Activated CD4-positive, alpha-beta T cell treated with anti-CD3 and anti-CD28 coated beads, Interleukin-2, amount 50 U/mL, for 48 hours (primary cell): ENCODE data around the gene LEFTY1.
"Not testable (repeated sequence)": the region's sequence is repeated elsewhere in the genome, so short reads cannot be mapped to it uniquely, and the experiment has no call there.

Source experiments
- DNase-seq, 2 experiments: peaks; one replicate each; pipeline ENCODE4 v3.0.0-alpha.2; 2020

Gene LEFTY1

DNA sequence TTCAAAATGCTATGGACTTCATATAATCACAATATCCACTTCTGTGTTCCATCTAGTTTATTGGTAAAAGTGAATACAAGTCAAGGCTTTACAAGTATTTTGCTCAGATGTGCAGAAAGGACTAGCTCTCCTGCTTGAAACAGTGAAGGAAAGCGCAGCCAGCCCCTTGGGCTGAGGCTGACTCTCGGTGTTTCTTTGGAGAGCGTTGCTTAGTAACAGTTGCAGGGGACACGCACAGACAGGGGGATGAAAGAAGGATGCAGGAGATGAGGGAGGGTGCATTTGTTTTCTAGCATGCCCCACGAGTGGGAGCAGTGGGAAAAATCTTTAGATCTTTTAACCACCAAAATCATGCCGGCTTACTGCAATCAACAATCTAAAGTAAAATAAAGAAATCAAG lies 26.0 kb upstream of the LEFTY1 start:
- no peak for DNase-seq

DNA sequence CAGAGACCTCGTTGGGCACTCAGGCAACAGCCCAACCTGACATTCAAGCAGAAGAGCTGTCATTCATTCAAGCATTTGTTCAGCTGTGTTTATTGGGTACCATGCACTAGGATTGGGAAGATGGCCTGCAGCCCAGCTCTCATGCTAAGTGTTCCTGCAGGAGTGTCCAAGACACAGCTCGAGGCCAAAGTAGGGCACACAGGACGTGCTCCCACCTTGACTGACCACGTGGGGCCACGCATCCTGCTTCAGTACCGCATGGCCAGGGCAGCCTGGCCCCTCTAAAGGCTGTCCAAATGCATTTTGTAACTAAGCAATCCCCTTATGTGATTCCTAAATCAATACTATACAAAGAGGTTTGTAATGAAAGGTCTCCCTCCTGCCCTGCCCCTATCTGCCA lies 25.4 kb upstream of the LEFTY1 start:
- no peak for DNase-seq

DNA sequence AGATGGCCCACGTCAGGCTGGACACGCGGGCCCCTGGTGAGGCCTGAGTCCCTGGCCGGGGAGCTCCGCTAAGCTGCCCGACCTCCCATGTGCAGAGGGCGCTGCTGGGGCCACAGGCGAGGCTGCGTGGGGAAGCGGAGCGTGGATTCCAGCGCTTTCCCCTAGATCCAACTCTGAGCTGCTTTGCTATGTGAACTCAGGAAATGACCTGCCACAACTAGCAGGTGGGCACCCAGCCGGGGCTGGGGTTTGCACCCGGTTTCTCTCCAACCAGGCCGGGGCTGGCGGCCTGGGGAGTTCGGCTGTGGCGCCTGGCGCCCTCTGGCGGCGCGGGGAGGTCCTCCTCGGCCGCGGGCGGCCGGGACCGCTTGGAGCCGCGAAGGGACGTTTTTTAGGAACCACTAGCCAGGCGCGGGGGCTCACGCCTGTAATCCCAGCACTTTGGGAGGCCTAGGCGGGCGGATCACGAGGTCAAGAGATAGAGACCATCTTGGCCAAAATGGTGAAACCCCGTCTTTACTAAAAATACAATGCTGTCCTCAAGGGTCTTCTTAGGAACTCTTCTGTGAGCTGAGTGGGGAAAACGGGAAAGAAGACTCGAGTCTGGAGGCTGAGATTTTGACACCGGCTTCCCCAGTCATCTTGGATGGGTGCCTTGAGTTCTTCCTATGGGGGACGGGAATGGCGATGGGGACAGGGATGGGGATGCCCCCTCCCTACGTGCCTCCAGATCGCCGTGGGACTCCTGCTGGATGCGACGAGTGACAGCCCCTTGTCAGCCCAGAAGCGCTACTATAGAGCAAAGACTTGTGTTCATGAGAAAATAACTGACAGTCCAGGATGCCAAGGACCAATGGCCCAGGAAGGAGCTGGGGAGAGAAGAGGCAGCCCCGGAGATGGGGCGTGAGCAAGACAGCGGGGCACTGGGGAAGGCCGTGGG lies 22.5 kb upstream of the LEFTY1 start:
- peak; percentile 75 to 79 for DNase-seq

- DNase-seq, result no peak
Measured at GRCh38 chr1:225909477-225909876, 20.5 kb upstream of the LEFTY1 start.

DNA sequence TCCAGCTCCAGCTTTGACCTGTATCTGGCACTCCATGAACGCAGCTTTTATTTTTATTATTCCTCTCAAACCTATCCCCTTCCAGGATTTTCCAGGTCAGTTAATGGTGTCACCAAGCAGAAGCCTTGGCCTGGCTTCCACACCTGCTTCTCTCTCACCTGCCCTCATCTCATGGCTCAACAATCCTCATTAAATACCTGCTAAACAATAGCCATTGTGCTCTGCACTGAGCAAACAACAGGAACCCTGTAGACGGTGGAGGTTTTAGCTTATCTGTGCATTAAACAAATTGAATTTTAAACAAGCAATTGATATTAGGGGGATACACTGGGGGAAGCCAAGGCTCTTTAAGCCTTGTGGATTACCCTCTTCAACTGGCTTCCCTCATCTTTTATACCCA lies 19.8 kb upstream of the LEFTY1 start:
- no peak for DNase-seq

DNA sequence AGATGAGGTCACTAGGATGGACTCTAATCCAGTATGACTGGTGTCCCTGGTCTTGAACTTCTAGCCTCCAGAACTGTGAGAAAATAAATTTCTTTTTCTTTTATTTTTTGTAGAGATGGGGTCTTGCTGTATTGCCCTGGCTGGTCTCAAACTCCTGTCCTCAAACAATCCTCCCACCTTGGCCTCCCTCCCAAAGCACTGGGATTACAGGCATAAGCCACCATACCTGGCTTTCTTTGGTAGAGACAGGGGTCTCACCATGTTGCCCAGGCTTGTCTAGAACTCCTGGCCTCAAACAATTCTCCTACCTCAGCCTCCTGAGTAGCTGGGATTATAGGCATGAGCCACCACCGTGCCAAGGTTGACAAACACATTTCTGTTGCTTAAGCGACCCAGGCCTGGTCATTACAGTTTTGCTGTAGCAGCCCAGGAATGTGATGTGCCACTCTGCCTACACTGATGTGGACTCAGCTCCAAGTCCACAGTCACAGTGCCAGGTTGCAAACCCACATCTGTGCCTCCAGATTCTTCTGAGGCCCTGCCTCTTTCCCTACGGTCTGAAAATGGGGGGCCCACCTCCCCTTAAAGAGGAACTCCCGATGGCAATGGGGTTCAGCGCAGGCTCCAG lies 19.2 kb upstream of the LEFTY1 start:
- DNase-seq, result no peak

- no peak for DNase-seq
Measured at GRCh38 chr1:225907341-225907740, 18.4 kb upstream of the LEFTY1 start.

GRCh38 chr1:225906467-225906866 lies 17.5 kb upstream of the LEFTY1 start:
- no peak for DNase-seq

DNA sequence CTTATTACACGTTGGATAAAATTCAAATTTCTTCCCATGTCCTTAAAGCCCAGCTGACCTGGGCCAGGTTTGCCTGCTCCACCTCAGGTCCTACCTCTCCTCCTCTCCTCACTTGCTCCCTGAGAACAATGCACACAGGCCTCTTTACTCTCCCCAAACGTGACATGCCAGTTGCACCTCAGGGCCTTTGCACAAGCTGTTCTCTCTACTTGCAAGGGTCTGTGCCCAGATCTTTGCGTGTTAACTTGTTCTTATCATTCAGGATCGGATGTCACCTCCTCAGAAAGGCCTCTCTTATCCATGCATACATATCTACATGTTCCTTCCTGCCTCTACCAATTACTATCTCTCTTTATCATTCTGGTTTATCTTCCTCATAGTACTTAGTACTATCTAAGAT lies 14.7 kb upstream of the LEFTY1 start:
- DNase-seq, result no peak

DNA sequence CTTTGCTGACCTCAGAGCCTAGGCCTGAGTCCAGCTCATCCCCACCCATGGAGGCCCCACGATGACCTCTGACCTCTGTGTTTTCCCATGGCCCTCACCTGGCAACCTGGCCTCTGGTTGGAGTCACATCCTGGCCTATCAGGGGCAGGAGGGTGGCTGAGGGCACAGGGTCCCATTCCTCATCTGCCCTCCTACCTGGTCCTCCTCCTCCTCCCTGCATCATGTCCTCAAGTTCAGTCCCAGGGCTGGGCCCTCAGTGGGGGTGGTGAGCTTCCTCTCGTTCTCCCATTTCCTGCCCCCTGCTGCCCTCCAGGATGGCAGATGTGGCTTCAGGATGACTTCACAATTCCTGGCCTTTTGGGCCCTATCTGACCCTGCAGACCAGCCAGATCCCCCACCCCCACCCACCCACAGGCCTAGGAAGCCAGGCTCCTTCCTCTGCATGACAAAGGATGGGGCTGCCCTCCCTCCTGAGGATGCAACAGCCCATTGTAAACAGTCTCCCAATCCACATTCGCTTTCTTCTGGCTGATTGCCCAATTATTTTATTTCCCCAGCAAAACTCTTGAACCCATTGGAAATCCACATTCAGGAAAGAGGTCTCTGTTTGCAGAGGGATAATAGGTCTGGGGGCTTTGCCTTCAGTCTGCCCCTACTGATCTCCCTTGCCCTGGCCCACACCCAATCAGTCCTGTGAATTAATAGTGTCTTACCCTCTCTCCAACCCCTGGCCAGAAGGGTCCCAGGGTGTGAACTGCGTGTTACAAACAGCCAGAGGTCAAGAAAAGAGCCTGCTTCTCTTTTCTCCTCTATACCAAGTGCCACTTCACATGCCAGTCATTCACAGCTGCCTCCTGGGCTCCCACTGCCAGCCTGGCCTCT lies 10.3 kb upstream of the LEFTY1 start:
- DNase-seq, result no peak

- peak in 1 of 2 experiments; percentile 24 for DNase-seq
Measured at GRCh38 chr1:225897595-225898514, 8.9 kb upstream of the LEFTY1 start.

- DNase-seq, result peak; percentile 50 to 69
Measured at GRCh38 chr1:225896937-225897549, 8.1 kb upstream of the LEFTY1 start.

DNA sequence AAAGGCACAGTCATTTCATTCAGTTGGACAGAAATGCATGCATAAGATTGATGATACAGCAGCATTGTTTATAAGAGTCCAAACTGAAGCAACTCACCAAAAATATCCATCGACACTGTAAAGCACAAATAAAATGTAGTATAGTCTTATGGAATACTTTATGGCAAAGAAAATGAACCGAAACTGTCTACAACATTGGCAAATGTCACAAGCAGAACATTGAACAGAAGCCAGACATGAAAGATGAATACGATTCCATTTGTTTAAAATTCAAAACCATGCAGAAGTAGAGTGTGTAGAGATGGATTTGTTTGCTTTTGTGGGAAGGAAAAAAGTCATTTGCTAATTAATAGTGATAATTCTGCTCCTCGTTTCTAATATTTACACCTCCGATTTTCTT lies 7.5 kb upstream of the LEFTY1 start:
- no peak for DNase-seq

- no peak for DNase-seq
Measured at GRCh38 chr1:225892307-225892706, 3.4 kb upstream of the LEFTY1 start.

- DNase-seq, result no peak
Measured at GRCh38 chr1:225891229-225891972, 2.5 kb upstream of the LEFTY1 start.

GRCh38 chr1:225890346-225891228 lies 1.6 kb upstream of the LEFTY1 start:
- DNase-seq, result no peak

DNA sequence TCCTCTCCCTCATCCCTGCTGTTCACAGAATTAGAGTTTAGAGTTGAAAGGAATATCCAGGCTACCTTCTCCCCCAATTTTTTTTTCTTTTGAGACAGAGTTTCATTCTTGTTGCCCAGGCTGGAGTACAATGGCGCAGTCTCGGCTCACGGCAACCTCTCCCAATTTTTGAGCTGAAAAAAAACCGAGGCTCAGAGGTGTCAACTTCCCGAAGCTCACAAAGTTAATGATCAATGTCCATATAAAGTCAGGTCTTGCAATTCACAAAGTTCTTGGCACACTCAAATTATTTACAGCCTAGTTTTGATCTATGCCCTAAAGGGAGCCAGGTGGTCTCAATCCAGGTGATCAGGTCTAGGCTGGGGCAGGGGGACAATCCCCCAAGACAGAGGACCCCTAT lies 797 bp upstream of the LEFTY1 start:
- DNase-seq, result no peak

GRCh38 chr1:225888289-225888897 lies 553 bp downstream of the LEFTY1 start:
- DNase-seq, result no peak

GRCh38 chr1:225887554-225888288 lies 1.2 kb downstream of the LEFTY1 start:
- DNase-seq, result not testable (repeated sequence)
